A673 (cell line): ENCODE measurements around the gene NEURL3. TPM values are rescaled to one million over a fixed set of nuclear protein-coding genes. Genes with fewer than 3 reads are reported as not detected.
"Not testable (repeated sequence)": the region's sequence is repeated elsewhere in the genome, so short reads cannot be mapped to it uniquely, and the experiment has no call there.

Source experiments
- Bru-seq: library from RNA; stranded (reverse); fragments of 400-500 nt; gene quantifications from one replicate; lab custom pipeline; 2021; lab: Mats Ljungman, UMichigan
- BruChase-seq, 2 experiments: library from RNA; stranded (reverse); fragments of 400-500 nt; gene quantifications; one replicate each; lab custom pipeline; 2021; lab: Mats Ljungman, UMichigan
- BruUV-seq: library from RNA; stranded (reverse); fragments of 400-500 nt; replicated peaks from 2 replicates; lab custom pipeline; 2021; lab: Mats Ljungman, UMichigan
- CTCF ChIA-PET: fragments of 300-600 bp; sonication (Branson Sonifier 250); formaldehyde crosslinking; loops from one replicate; lab custom pipeline; 2022; ENCODE audit warnings: antibody characterized with exemption; lab: Charles Lee
- POLR2A ChIA-PET: fragments of 300-600 bp; sonication (Branson Sonifier 250); formaldehyde crosslinking; loops from one replicate; lab custom pipeline; 2022; ENCODE audit warnings: antibody characterized with exemption; ENCODE audit not compliant: low non-redundant PET; lab: Charles Lee
- DNase-seq: peaks from one replicate; pipeline ENCODE4 v3.0.0-alpha.2; 2015; ENCODE audit warnings: low spot score
- H3K27ac ChIP-seq: fragments of 200-600 bp; sonication (generic); 2 replicates; pipeline ENCODE4 v1.5.1; 2016; ENCODE audit warnings: mixed run types, low read depth, mild to moderate bottlenecking, mixed read lengths, antibody characterized with exemption, low read length; ENCODE audit not compliant: poor library complexity, severe bottlenecking
- H3K27me3 ChIP-seq: fragments of 200-600 bp; sonication (generic); replicated peaks from 2 replicates; pipeline ENCODE4 v1.6.1; 2017; ENCODE audit warnings: mixed run types, low read depth, mild to moderate bottlenecking, mixed read lengths, antibody characterized with exemption, low read length; ENCODE audit not compliant: insufficient read depth, poor library complexity
- H3K36me3 ChIP-seq: fragments of 200-600 bp; sonication (generic); 2 replicates; pipeline ENCODE4 v1.6.1; 2016; ENCODE audit warnings: mixed run types, mild to moderate bottlenecking, mixed read lengths, antibody characterized with exemption, low read length; ENCODE audit not compliant: insufficient read depth, poor library complexity, severe bottlenecking
- H3K4me1 ChIP-seq: fragments of 200-600 bp; sonication (generic); 2 replicates; pipeline ENCODE4 v1.6.1; 2017; ENCODE audit warnings: mixed run types, mild to moderate bottlenecking, mixed read lengths, antibody characterized with exemption, low read length; ENCODE audit not compliant: insufficient read depth, poor library complexity, severe bottlenecking
- H3K4me3 ChIP-seq: fragments of 200-600 bp; sonication (generic); 2 replicates; pipeline ENCODE4 v1.5.1; 2016; ENCODE audit warnings: low read depth, mixed run types, mild to moderate bottlenecking, mixed read lengths, low read length; ENCODE audit not compliant: poor library complexity, severe bottlenecking
- H3K9me3 ChIP-seq: fragments of 200-600 bp; sonication (generic); 2 replicates; pipeline ENCODE4 v1.6.1; 2016; ENCODE audit warnings: mixed run types, low read depth, mild to moderate bottlenecking, mixed read lengths, antibody characterized with exemption, low read length; ENCODE audit not compliant: poor library complexity, severe bottlenecking
- CTCF ChIP-seq: fragments of 300-800, 200-600 bp; sonication (generic); conservative IDR thresholded peaks from 2 replicates; pipeline ENCODE4 v1.5.1; 2017; ENCODE audit warnings: low read depth, mild to moderate bottlenecking, antibody characterized with exemption, low read length, moderate library complexity, mixed read lengths
- EZH2 ChIP-seq: fragments of 200-600 bp; sonication (generic); IDR thresholded peaks from 2 replicates; pipeline ENCODE4 v1.6.1; 2017; ENCODE audit warnings: borderline replicate concordance, low read depth, mild to moderate bottlenecking, mixed read lengths, antibody characterized with exemption, low read length; ENCODE audit not compliant: poor library complexity, severe bottlenecking
- intact Hi-C: fragments of 100-400 bp; cut with micrococcal nuclease; formaldehyde crosslinking; loops from one replicate; pipeline ENCODE4 v1.10.0; 2022; ENCODE audit not compliant: unreplicated experiment
- long read RNA-seq: library from polyadenylated mRNA; stranded (forward); transcript quantifications from one replicate; pipeline ENCODE4 v2.0.0, GENCODE V29; 2022
- total RNA-seq: library from RNA; stranded (reverse); gene quantifications from 2 replicates; pipeline ENCODE4 v1.2.3, GENCODE V29; 2021

The NEURL3 gene
- total RNA-seq (not detected in 2 replicates), Bru-seq, nascent RNA (percentile 8 among the genes with signal in this experiment), BruChase-seq, experiment 1, labeled RNA remaining after a 2-hour chase (not detected), BruChase-seq, experiment 2, labeled RNA remaining after a 6-hour chase (percentile 11 among the genes with signal in this experiment)
- long read RNA-seq = 0 reads

- DNase-seq = no peak
- CTCF ChIA-PET = no interaction called here
- peaks cover 4% of the 10 kb centered on the region for H3K4me1 ChIP-seq
- TF ChIP-seq CTCF (no peak), EZH2 (no peak)
- H3K27ac ChIP-seq = no peak within 1 kb of the TSS
- H3K9me3 ChIP-seq = no peaks in the 10 kb centered on the region
- H3K4me3 ChIP-seq = no peak within 1 kb of the TSS
- H3K36me3 ChIP-seq = no peaks in the 10 kb centered on the region
- BruUV-seq = no TSS peak
- H3K27me3 ChIP-seq = peaks cover 11% of the 10 kb centered on the region
- intact Hi-C loops = loop anchor here (5.0 kb wide), 2 partner anchors 373 to 513 kb away; partner anchors contain the start of gene ANKRD36C
- POLR2A ChIA-PET = no interaction called here
Observed at GRCh38 chr2:96505231-96505889, at the start of gene NEURL3. NEURL3 (minus strand) TSS chr2:96505357; CDS start chr2:96505286, 71 bp downstream.

GRCh38 chr2:96554293-96555145 is 49.4 kb upstream of the NEURL3 start:
- Histone ChIP-seq H3K27me3 (no peaks in the 10 kb centered on the region), H3K27ac (no peak overlapping the region), H3K9me3 (no peaks in the 10 kb centered on the region), H3K4me3 (no peak overlapping the region), H3K4me1 (no peaks in the 10 kb centered on the region), H3K36me3 (no peaks in the 10 kb centered on the region)
- intact Hi-C loops = loop anchor here (1.0 kb wide), 1 partner anchor 147 kb away; no protein-coding TSS in a partner anchor
- ChIA-PET POLR2A (no interaction called here), CTCF (interaction anchor here (0.5 to 1.5 kb wide), 11 partner anchors 12 to 408 kb away, joined by 3 to 6 read pairs (median 4); partner anchors contain the start of gene CNNM3)
- TF ChIP-seq EZH2 (no peak), CTCF (peak; percentile 98)
- peak; percentile 64 for DNase-seq
- no TSS peak for BruUV-seq

GRCh38 chr2:96553957-96554292 is 48.8 kb upstream of the NEURL3 start:
- H3K27me3 ChIP-seq, H3K9me3 ChIP-seq, H3K4me3 ChIP-seq, H3K4me1 ChIP-seq, BruUV-seq, H3K27ac ChIP-seq, DNase-seq, H3K36me3 ChIP-seq, POLR2A ChIA-PET: not testable (repeated sequence)
- intact Hi-C loops = loop anchor here (1.0 kb wide), 1 partner anchor 147 kb away; no protein-coding TSS in a partner anchor
- CTCF ChIA-PET = interaction anchor here (0.5 to 1.5 kb wide), 11 partner anchors 12 to 409 kb away, joined by 3 to 6 read pairs (median 4); partner anchors contain the start of gene CNNM3
